ENCODE results near the gene LRRC56.

DNA sequence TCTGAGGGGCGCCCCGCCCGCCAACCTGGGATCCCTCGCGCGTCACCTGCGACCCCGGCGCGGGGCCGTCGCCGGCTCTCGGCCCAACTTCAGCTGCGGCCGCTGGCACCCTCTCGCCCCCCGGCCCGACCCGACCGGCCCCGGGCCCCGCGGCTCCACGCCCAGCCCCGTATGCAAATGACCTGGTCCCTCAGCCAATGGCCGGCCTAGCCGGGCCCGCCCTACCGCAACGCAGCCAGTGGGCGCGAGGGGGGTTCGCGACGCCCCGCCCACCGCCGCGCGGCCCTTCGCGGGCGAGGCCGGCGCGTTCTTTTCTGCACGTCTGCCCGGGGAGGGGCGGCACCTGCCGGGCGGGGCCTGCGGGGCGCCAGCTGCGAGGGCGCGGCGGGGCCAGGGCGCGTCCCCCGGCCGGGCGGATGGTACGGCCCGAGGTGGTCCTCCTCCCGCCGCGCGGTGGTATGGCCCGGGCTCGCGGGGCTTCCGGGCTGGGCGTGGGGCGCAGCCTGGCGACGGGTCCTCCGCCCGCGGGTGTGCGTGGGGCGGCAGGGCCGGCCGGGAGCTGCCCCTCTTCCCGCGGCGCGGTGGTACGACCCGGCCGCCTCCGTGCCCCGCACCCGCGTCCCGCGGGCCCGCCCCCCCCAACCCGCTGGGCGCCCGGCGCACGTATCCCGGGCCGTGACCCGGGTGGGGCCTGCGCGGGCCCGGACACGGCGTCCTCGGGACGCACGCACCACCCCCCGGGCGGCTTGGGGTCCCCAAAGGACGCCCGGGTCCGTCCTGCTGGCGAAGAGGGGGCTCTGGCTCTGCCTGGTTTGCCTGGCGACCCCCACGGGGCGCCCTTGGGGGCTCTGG is 31.2 kb downstream of the LRRC56 start:
- TF ChIP-seq, protein P1, sequence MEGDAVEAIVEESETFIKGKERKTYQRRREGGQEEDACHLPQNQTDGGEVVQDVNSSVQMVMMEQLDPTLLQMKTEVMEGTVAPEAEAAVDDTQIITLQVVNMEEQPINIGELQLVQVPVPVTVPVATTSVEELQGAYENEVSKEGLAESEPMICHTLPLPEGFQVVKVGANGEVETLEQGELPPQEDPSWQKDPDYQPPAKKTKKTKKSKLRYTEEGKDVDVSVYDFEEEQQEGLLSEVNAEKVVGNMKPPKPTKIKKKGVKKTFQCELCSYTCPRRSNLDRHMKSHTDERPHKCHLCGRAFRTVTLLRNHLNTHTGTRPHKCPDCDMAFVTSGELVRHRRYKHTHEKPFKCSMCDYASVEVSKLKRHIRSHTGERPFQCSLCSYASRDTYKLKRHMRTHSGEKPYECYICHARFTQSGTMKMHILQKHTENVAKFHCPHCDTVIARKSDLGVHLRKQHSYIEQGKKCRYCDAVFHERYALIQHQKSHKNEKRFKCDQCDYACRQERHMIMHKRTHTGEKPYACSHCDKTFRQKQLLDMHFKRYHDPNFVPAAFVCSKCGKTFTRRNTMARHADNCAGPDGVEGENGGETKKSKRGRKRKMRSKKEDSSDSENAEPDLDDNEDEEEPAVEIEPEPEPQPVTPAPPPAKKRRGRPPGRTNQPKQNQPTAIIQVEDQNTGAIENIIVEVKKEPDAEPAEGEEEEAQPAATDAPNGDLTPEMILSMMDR (IDR thresholded peaks at IDR 0.05) = no peak
- TF ChIP-seq POLR2A (IDR thresholded peaks at IDR 0.05) = peak; percentile 55

Measured in transverse colon (tissue), 3 donors.